Ovary (tissue), 3 donors: ENCODE results near the gene LTBP4.

Source experiments
- CTCF ChIP-seq, 3 donors: fragments of 450-650 bp in 2 of 3; fragments of 200-600 bp in 1 of 3; IDR thresholded peaks; one replicate each; pipeline versions ENCODE4 v1.5.1 to v1.8.0; 2016 to 2022; ENCODE audit warnings: antibody characterized with exemption in 3 of 3, mild to moderate bottlenecking in 1 of 3
- POLR2A ChIP-seq: fragments of 450-650 bp; IDR thresholded peaks from one replicate; pipeline ENCODE4 v1.6.1; 2017; ENCODE audit warnings: antibody characterized with exemption, mild to moderate bottlenecking, moderate library complexity
- donor health status: DM: no; HTN: no; CAD: no.

DNA sequence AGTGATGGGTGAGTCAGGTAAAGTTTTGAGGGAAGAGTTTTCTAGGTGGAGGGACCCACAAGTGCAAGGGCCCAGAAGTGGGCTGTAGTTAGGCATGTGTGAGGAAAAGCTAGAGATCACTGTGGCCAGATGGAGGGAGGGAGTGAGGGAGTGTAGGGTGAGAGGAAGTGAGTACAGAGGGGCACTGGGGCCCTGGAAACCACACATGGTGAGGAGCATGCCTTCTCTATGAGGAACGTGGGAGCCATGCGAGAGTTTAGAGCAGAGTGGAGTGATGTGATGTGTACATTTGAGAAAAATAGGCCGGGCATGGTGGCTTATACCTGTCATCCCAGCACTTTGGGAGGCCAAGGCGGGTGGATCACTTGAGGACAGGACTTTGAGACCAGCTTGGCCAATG lies 39.2 kb upstream of the LTBP4 start:
- TF ChIP-seq CTCF (IDR thresholded peaks at IDR 0.05), result no peak
- TF ChIP-seq POLR2A, result no peak
